ENCODE data around the gene ACOT13.

- no peak for TF ChIP-seq CTCF (IDR thresholded peaks at IDR 0.05; ENCODE audit: low read length)
- no peak for TF ChIP-seq EZH2 (IDR thresholded peaks at IDR 0.05; ENCODE audit: borderline replicate concordance, low read length)
Measured at GRCh38 chr6:24686408-24686807, 19.5 kb downstream of the ACOT13 start.
